ENCODE results near the gene CDH24. TPM values are rescaled to one million over a fixed set of nuclear protein-coding genes. Genes with fewer than 3 reads are reported as not detected.
A peak's percentile ranks its signal among the peaks of the same experiment; 100 is the strongest.
"Not testable (repeated sequence)": the region's sequence is repeated elsewhere in the genome, so short reads cannot be mapped to it uniquely, and the experiment has no call there.

The CDH24 gene
- total and polyA plus RNA-seq, 2 donors from 2014 or later, result 5.1 to 5.4 TPM

DNA sequence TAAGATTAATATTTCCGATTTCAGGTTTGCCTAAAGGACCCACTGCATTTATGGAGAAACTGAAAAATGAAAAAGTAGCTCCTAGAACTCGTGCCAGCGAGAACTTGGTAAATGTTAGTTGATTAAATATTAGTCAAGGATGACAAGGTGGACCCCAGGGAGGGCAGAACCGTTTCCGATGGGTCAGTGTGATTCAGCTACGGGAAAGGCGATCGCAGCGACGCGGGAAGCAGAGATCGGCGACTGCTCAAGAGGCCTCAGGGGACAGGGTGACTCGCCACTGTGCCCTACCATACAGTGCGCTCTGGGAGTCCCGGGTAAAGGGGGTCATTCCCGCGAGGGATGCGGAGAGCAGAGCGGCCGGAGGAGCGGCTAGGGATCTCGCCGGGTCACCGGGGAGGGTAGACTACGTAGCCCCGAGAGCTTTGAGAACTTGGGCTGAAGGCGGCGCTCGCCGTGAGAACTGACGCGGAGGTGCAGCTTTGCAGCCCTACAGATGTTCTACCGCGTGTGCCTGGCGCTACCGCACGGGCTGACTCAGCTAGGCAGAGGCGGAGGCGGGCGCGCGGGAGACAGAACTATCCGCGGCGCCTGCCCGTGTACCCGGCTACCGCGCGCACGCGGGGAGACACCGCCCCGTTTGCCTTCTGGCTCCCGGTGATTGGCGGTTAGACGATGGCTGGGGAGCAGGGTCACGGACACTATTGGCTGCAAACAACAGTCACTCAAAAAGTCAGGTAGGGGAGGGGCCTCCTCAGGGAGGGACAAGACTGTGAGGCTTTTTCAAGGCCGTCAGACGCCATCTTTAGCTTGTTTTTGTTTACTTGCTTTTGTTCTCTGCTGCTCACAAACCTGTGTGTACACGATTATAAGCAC lies 50.5 kb downstream of the CDH24 start:
- peak; percentile 71 for FAIRE-seq

DNA sequence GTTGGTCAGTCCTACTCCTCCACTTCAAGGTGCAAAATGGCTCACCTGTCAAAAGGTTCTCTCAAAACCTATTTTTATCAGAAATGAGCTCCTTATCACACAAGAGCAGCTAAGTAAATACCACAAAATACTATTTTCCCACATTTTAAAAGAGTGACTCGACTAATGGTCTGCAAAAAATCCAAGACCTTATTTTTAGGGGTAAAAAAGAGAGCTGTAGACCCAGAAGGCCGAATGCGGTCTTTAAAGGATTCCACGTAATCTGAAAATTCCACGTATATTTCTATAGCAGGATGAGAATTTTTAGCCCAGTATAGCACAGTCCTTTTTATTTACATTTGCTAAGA lies 51.2 kb downstream of the CDH24 start:
- intact Hi-C loops (cut with DNase I), result no loop called here
- DNase-seq (no peak), FAIRE-seq (no peak)
- Histone ChIP-seq H3K9ac (ENCODE audit: low read length in 3 of 3) (peak overlapping the region; percentile 84 to 93 (median 93)), H3K36me3 (ENCODE audit: control insufficient read depth in 2 of 3, insufficient read depth in 3 of 3, low read length in 3 of 3) (no peaks in the 10 kb centered on the region), H3K27ac (ENCODE audit: low read depth in 2 of 2, low read length in 2 of 2) (peak overlapping the region; percentile 95 to 99), H3K4me3 (ENCODE audit: low read length in 3 of 3) (peak overlapping the region; percentile 89 to 95 (median 93)), H3K27me3 (ENCODE audit: control insufficient read depth, insufficient read depth, low read length) (no peaks in the 10 kb centered on the region), H3K9me3 (ENCODE audit: control insufficient read depth in 2 of 3, insufficient read depth in 1 of 3, low read length in 3 of 3) (no peaks in the 10 kb centered on the region), H3K4me1 (ENCODE audit: control insufficient read depth in 2 of 3, insufficient read depth in 2 of 3, low read depth in 1 of 3, low read length in 3 of 3) (peaks cover 2 to 11% (median 3%) of the 10 kb centered on the region in 3 donors)
- TF ChIP-seq, protein P1, sequence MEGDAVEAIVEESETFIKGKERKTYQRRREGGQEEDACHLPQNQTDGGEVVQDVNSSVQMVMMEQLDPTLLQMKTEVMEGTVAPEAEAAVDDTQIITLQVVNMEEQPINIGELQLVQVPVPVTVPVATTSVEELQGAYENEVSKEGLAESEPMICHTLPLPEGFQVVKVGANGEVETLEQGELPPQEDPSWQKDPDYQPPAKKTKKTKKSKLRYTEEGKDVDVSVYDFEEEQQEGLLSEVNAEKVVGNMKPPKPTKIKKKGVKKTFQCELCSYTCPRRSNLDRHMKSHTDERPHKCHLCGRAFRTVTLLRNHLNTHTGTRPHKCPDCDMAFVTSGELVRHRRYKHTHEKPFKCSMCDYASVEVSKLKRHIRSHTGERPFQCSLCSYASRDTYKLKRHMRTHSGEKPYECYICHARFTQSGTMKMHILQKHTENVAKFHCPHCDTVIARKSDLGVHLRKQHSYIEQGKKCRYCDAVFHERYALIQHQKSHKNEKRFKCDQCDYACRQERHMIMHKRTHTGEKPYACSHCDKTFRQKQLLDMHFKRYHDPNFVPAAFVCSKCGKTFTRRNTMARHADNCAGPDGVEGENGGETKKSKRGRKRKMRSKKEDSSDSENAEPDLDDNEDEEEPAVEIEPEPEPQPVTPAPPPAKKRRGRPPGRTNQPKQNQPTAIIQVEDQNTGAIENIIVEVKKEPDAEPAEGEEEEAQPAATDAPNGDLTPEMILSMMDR (IDR thresholded peaks at IDR 0.05; ENCODE audit: borderline replicate concordance, extremely low read depth, insufficient read depth), result no peak

More for the DNA sequence above, 50.5 kb downstream of the CDH24 start:
- TF ChIP-seq, protein P1 (IDR thresholded peaks at IDR 0.05; ENCODE audit: borderline replicate concordance, extremely low read depth, insufficient read depth), result no peak
- no peaks in the 10 kb centered on the region for H3K27me3 ChIP-seq (ENCODE audit: control insufficient read depth, insufficient read depth, low read length)
- intact Hi-C loops (cut with DNase I), result no loop called here
- peak overlapping the region; percentile 89 to 95 (median 93) for H3K4me3 ChIP-seq (ENCODE audit: low read length in 3 of 3)
- H3K4me1 ChIP-seq (ENCODE audit: control insufficient read depth in 2 of 3, insufficient read depth in 2 of 3, low read depth in 1 of 3, low read length in 3 of 3), result peaks cover 2 to 11% (median 3%) of the 10 kb centered on the region in 3 donors
- no peaks in the 10 kb centered on the region for H3K36me3 ChIP-seq (ENCODE audit: control insufficient read depth in 2 of 3, insufficient read depth in 3 of 3, low read length in 3 of 3)
- H3K9me3 ChIP-seq (ENCODE audit: control insufficient read depth in 2 of 3, insufficient read depth in 1 of 3, low read length in 3 of 3), result no peaks in the 10 kb centered on the region
- peak; percentile 98 to 99 (median 99) for DNase-seq
- peak overlapping the region; percentile 95 to 99 for H3K27ac ChIP-seq (ENCODE audit: low read depth in 2 of 2, low read length in 2 of 2)
- peak overlapping the region; percentile 84 to 93 (median 93) for H3K9ac ChIP-seq (ENCODE audit: low read length in 3 of 3)

DNA sequence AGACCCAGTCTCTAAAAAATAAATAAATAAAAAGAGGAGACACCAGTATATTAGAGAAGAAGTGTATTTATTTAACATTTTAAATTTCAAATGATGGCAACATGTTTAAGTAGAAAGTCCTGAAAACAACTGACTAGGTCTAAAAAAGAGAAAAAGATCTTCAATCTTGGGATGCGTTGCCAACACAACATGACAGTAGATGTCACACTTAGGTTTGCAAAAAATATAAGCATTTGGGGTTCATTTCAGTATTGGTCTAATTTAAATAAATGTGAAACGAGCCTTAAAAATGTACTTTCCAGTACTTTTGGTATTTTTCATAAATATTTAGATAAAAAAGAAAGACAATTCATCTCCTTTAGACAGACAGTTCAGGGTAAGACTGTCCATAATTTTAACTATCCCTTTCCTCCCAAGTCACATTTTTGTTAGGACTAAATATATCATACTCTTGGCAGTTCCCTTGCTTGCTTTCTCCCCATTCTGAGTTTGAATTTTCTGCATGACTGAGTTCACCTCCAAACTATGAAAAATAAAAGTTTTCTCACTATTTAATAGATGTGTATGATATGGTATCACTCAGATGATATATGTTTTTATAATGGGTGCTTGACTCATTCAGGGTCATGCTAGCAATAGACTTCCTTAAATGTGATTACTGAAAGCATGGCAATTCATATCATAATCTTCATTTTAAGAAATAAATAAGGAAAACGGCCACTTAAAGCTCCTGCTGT lies 51.7 kb downstream of the CDH24 start:
- no peak for DNase-seq
- TF ChIP-seq, protein P1 (IDR thresholded peaks at IDR 0.05; ENCODE audit: borderline replicate concordance, extremely low read depth, insufficient read depth), result no peak
- peaks cover 2 to 11% (median 3%) of the 10 kb centered on the region in 3 donors for H3K4me1 ChIP-seq (ENCODE audit: control insufficient read depth in 2 of 3, insufficient read depth in 2 of 3, low read depth in 1 of 3, low read length in 3 of 3)
- H3K9me3 ChIP-seq (ENCODE audit: control insufficient read depth in 2 of 3, insufficient read depth in 1 of 3, low read length in 3 of 3), result no peaks in the 10 kb centered on the region
- H3K4me3 ChIP-seq (ENCODE audit: low read length in 3 of 3), result peak overlapping the region; percentile 89 to 95 (median 93)
- H3K9ac ChIP-seq (ENCODE audit: low read length in 3 of 3), result no peak overlapping the region
- no peak for FAIRE-seq
- no peak overlapping the region for H3K27ac ChIP-seq (ENCODE audit: low read depth in 2 of 2, low read length in 2 of 2)
- no peaks in the 10 kb centered on the region for H3K36me3 ChIP-seq (ENCODE audit: control insufficient read depth in 2 of 3, insufficient read depth in 3 of 3, low read length in 3 of 3)
- intact Hi-C loops (cut with DNase I), result no loop called here
- no peaks in the 10 kb centered on the region for H3K27me3 ChIP-seq (ENCODE audit: control insufficient read depth, insufficient read depth, low read length)

DNA sequence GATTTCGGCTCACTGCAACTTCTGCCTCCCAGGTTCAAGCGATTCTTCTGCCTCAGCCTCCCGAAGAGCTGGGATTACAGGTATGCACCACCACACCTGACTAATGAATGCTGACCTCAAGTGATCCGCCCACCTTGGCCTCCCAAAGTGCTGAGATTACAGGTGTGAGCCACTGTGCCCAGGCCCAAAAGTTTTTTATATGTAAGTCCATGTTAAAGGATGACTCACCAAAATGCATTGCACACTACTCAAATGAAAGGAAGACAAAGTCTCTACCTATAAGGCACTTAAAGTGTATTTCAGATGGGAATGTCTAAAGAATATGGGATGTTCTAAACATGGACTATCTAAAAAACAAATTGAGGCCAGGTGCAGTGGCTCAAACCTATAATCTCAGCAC lies 53.0 kb downstream of the CDH24 start:
- H3K4me3 ChIP-seq (ENCODE audit: low read length in 3 of 3); H3K9ac ChIP-seq (ENCODE audit: low read length in 3 of 3); H3K27ac ChIP-seq (ENCODE audit: low read depth in 2 of 2, low read length in 2 of 2); FAIRE-seq; H3K27me3 ChIP-seq (ENCODE audit: control insufficient read depth, insufficient read depth, low read length); DNase-seq; intact Hi-C loops (cut with DNase I); H3K36me3 ChIP-seq (ENCODE audit: control insufficient read depth in 2 of 3, insufficient read depth in 3 of 3, low read length in 3 of 3); H3K9me3 ChIP-seq (ENCODE audit: control insufficient read depth in 2 of 3, insufficient read depth in 1 of 3, low read length in 3 of 3): not testable (repeated sequence)
- H3K4me1 ChIP-seq (ENCODE audit: control insufficient read depth in 2 of 3, insufficient read depth in 2 of 3, low read depth in 1 of 3, low read length in 3 of 3), result peaks cover 2 to 11% (median 3%) of the 10 kb centered on the region in 3 donors

Data from kidney (tissue), 14 donors.